Femur (tissue), 1 donor: Measurements from ENCODE around the gene RENBP.

Experiments used
- DNase-seq: peaks from one replicate; pipeline ENCODE4 v3.0.0-alpha.2; 2017

The RENBP gene

GRCh38 chrX:153953342-153953830 lies 8.9 kb upstream of the RENBP start:
- peak; percentile 82 for DNase-seq

GRCh38 chrX:153952373-153953026 lies 8.1 kb upstream of the RENBP start:
- no peak for DNase-seq

GRCh38 chrX:153951683-153952372 lies 7.4 kb upstream of the RENBP start:
- DNase-seq = no peak

GRCh38 chrX:153950127-153950526 lies 5.7 kb upstream of the RENBP start:
- DNase-seq = no peak

GRCh38 chrX:153948847-153949805 lies 4.7 kb upstream of the RENBP start:
- DNase-seq = no peak

GRCh38 chrX:153948002-153948466 lies 3.6 kb upstream of the RENBP start:
- DNase-seq = no peak

GRCh38 chrX:153947009-153947769 lies 2.7 kb upstream of the RENBP start:
- DNase-seq = peak; percentile 73

- no peak for DNase-seq
These were observed 1.8 kb upstream of the RENBP start for GRCh38 chrX:153945956-153946943.

GRCh38 chrX:153944800-153945150 lies 332 bp upstream of the RENBP start:
- no peak for DNase-seq

GRCh38 chrX:153941336-153942252 lies 2.8 kb downstream of the RENBP start:
- no peak for DNase-seq

GRCh38 chrX:153939573-153939972 lies 4.9 kb downstream of the RENBP start:
- DNase-seq = no peak

GRCh38 chrX:153938226-153938786 lies 6.1 kb downstream of the RENBP start:
- DNase-seq = no peak

- DNase-seq = no peak
These were observed 7.4 kb downstream of the RENBP start for GRCh38 chrX:153937056-153937455.

- no peak for DNase-seq
These were observed 9.1 kb downstream of the RENBP start for GRCh38 chrX:153935326-153935851.

- DNase-seq = peak; percentile 85
These were observed 9.6 kb downstream of the RENBP start, which contains the start of gene NAA10 for GRCh38 chrX:153934762-153935325. NAA10 (minus strand) TSS chrX:153935037; CDS start chrX:153934904, 133 bp downstream.

- no peak for DNase-seq
These were observed 10.2 kb downstream of the RENBP start for GRCh38 chrX:153934148-153934761.

GRCh38 chrX:153933748-153934147 lies 10.7 kb downstream of the RENBP start:
- DNase-seq = no peak

GRCh38 chrX:153932220-153932915 lies 12.1 kb downstream of the RENBP start:
- no peak for DNase-seq
